GM12892 (cell line): ENCODE measurements around the gene HSD17B8. TPM values are rescaled to one million over a fixed set of nuclear protein-coding genes. Genes with fewer than 3 reads are reported as not detected.

Experiments
- DNase-seq: peaks from one replicate; pipeline ENCODE4 v3.0.0; 2011; ENCODE audit not compliant: insufficient read length
- FAIRE-seq: peaks from 2 replicates; lab custom pipeline; 2011; peaks lifted over from hg19 to GRCh38; lab: Jason Lieb, UNC
- POLR2A ChIP-seq: IDR thresholded peaks from 2 replicates; pipeline ENCODE4 v1.6.1; 2011; ENCODE audit warnings: low read depth, low read length, control low read depth
- POLR2AphosphoS5 ChIP-seq: IDR thresholded peaks from 2 replicates; pipeline ENCODE4 v1.6.1; 2011; ENCODE audit warnings: low read depth, low read length, control low read depth
- TAF1 ChIP-seq: IDR thresholded peaks from 2 replicates; pipeline ENCODE4 v1.6.1; 2011; ENCODE audit warnings: low read depth, mild to moderate bottlenecking, control low read depth, low read length, borderline replicate concordance
- polyA plus RNA-seq: library from polyadenylated mRNA; unstranded; fragments of >200 nt; gene quantifications from one replicate; pipeline ENCODE4 v1.2.1, GENCODE V29; 2012; ENCODE audit warnings: missing spikeins, inconsistent platforms; ENCODE audit not compliant: missing spikeins

Gene HSD17B8
- 17.4 TPM for polyA plus RNA-seq

GRCh38 chr6:33204415-33205190 lies at the start of gene HSD17B8:
Gene HSD17B8, plus strand, starts transcription at chr6:33204655. Its CDS starts 14 bp downstream, at chr6:33204669.
- TF ChIP-seq POLR2AphosphoS5, result no peak; the same call in 1 of the 2 replicates
- peak; percentile 66 for TF ChIP-seq POLR2A
- no peak for TF ChIP-seq TAF1
- FAIRE-seq, result peak; percentile 91
- peak; percentile 97 for DNase-seq

GRCh38 chr6:33156561-33156960 lies 47.9 kb upstream of the HSD17B8 start:
- DNase-seq, result no peak
- TF ChIP-seq TAF1, result no peak
- TF ChIP-seq POLR2AphosphoS5, result no peak
- no peak for TF ChIP-seq POLR2A
- FAIRE-seq, result no peak

GRCh38 chr6:33156964-33157363 lies 47.5 kb upstream of the HSD17B8 start:
- no peak for FAIRE-seq
- DNase-seq, result no peak
- no peak for TF ChIP-seq POLR2AphosphoS5
- no peak for TF ChIP-seq TAF1
- TF ChIP-seq POLR2A, result no peak

GRCh38 chr6:33160096-33160495 lies 44.4 kb upstream of the HSD17B8 start:
- TF ChIP-seq TAF1 (no peak), POLR2AphosphoS5 (no peak), POLR2A (no peak)
- DNase-seq (no peak), FAIRE-seq (no peak)

- FAIRE-seq (no peak), DNase-seq (peak; percentile 19)
- no peak for TF ChIP-seq POLR2A
- TF ChIP-seq TAF1, result no peak
- TF ChIP-seq POLR2AphosphoS5, result no peak
Measured at GRCh38 chr6:33160728-33161344, 43.6 kb upstream of the HSD17B8 start.

- no peak for TF ChIP-seq POLR2A
- no peak for TF ChIP-seq POLR2AphosphoS5
- no peak for TF ChIP-seq TAF1
- peak; percentile 95 for DNase-seq
- peak; percentile 92 for FAIRE-seq
Measured at GRCh38 chr6:33161354-33162331, 42.8 kb upstream of the HSD17B8 start.

- FAIRE-seq, result no peak
- DNase-seq, result no peak
- TF ChIP-seq POLR2A (no peak), POLR2AphosphoS5 (no peak), TAF1 (no peak)
Measured at GRCh38 chr6:33163540-33163939, 40.9 kb upstream of the HSD17B8 start.

GRCh38 chr6:33164176-33164575 lies 40.3 kb upstream of the HSD17B8 start:
- TF ChIP-seq TAF1 (no peak), POLR2AphosphoS5 (no peak), POLR2A (no peak)
- DNase-seq, result no peak
- no peak for FAIRE-seq

- no peak for DNase-seq
- no peak for TF ChIP-seq TAF1
- TF ChIP-seq POLR2A, result no peak
- no peak for TF ChIP-seq POLR2AphosphoS5
- FAIRE-seq, result no peak
Measured at GRCh38 chr6:33164665-33165373, 39.6 kb upstream of the HSD17B8 start.

- FAIRE-seq, result no peak
Measured at GRCh38 chr6:33165581-33166258, 38.7 kb upstream of the HSD17B8 start.

More at GRCh38 chr6:33165581-33166258, 38.7 kb upstream of the HSD17B8 start:
- no peak for DNase-seq
- TF ChIP-seq TAF1, result no peak
- TF ChIP-seq POLR2AphosphoS5, result no peak
- TF ChIP-seq POLR2A, result no peak
